ENCODE data around the gene EFCC1. TPM values are rescaled to one million over a fixed set of nuclear protein-coding genes. Genes with fewer than 3 reads are reported as not detected.

The EFCC1 gene
- polyA plus RNA-seq, 1 donor: 4.1 TPM

DNA sequence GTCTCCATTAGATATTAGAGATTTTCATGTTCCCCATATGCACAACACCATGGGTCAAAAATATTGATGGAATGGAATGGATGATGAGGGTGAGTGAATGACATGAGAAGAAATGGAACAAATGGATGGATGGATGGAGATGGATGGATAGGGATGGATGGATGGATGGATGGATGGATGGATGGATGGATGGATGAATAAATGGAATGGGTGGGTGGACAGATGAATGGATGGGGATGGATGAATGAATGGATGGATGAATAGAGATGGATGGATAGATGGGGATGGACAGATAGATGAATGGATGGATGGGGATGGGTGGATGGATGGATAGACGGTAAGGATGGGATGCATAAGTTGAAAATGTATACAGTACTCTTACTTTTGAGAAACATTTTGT lies 25.8 kb upstream of the EFCC1 start:
- Histone ChIP-seq H3K27ac (ENCODE audit: low read length) (no peak overlapping the region), H3K27me3 (ENCODE audit: control insufficient read depth, insufficient read depth, low read length) (peaks cover 5% of the 10 kb centered on the region), H3K4me3 (ENCODE audit: low read length) (no peak overlapping the region), H3K4me1 (ENCODE audit: control insufficient read depth, insufficient read depth, low read length) (no peaks in the 10 kb centered on the region), H3K9me3 (ENCODE audit: control insufficient read depth, low read depth, low read length) (no peaks in the 10 kb centered on the region), H3K36me3 (ENCODE audit: control insufficient read depth, insufficient read depth, low read length) (no peaks in the 10 kb centered on the region)
- WGBS (ENCODE audit: insufficient coverage, low lambda C conversion rate): no CpG with 5 or more reads among the region's 1 CpG
- no peak for DNase-seq

GRCh38 chr3:128983293-128984069 lies 17.6 kb upstream of the EFCC1 start:
- no peak for DNase-seq
- no peak overlapping the region for H3K27ac ChIP-seq (ENCODE audit: low read length)
- H3K9me3 ChIP-seq (ENCODE audit: control insufficient read depth, low read depth, low read length): no peaks in the 10 kb centered on the region
- peaks cover 3% of the 10 kb centered on the region for H3K27me3 ChIP-seq (ENCODE audit: control insufficient read depth, insufficient read depth, low read length)
- H3K36me3 ChIP-seq (ENCODE audit: control insufficient read depth, insufficient read depth, low read length): no peaks in the 10 kb centered on the region
- H3K4me1 ChIP-seq (ENCODE audit: control insufficient read depth, insufficient read depth, low read length): no peaks in the 10 kb centered on the region
- 94% methylated on average over 2 of the region's 9 CpGs for WGBS (ENCODE audit: insufficient coverage, low lambda C conversion rate)
- no peak overlapping the region for H3K4me3 ChIP-seq (ENCODE audit: low read length)

GRCh38 chr3:128984596-128984995 lies 16.5 kb upstream of the EFCC1 start:
- WGBS (ENCODE audit: insufficient coverage, low lambda C conversion rate): 40% methylated on average over 1 of the region's 3 CpGs
- Histone ChIP-seq H3K36me3 (ENCODE audit: control insufficient read depth, insufficient read depth, low read length) (no peaks in the 10 kb centered on the region), H3K4me1 (ENCODE audit: control insufficient read depth, insufficient read depth, low read length) (no peaks in the 10 kb centered on the region), H3K4me3 (ENCODE audit: low read length) (no peak overlapping the region), H3K27ac (ENCODE audit: low read length) (no peak overlapping the region), H3K9me3 (ENCODE audit: control insufficient read depth, low read depth, low read length) (no peaks in the 10 kb centered on the region), H3K27me3 (ENCODE audit: control insufficient read depth, insufficient read depth, low read length) (peaks cover 3% of the 10 kb centered on the region)
- DNase-seq: no peak

GRCh38 chr3:128987302-128988100 lies 13.6 kb upstream of the EFCC1 start:
- WGBS (ENCODE audit: insufficient coverage, low lambda C conversion rate): 91% methylated on average over 5 of the region's 15 CpGs
- H3K36me3 ChIP-seq (ENCODE audit: control insufficient read depth, insufficient read depth, low read length): no peaks in the 10 kb centered on the region
- DNase-seq: no peak
- no peak overlapping the region for H3K27ac ChIP-seq (ENCODE audit: low read length)
- peaks cover 8% of the 10 kb centered on the region for H3K27me3 ChIP-seq (ENCODE audit: control insufficient read depth, insufficient read depth, low read length)
- H3K4me3 ChIP-seq (ENCODE audit: low read length): no peak overlapping the region
- no peaks in the 10 kb centered on the region for H3K4me1 ChIP-seq (ENCODE audit: control insufficient read depth, insufficient read depth, low read length)
- no peaks in the 10 kb centered on the region for H3K9me3 ChIP-seq (ENCODE audit: control insufficient read depth, low read depth, low read length)

- Histone ChIP-seq H3K9me3 (ENCODE audit: control insufficient read depth, low read depth, low read length) (no peaks in the 10 kb centered on the region), H3K4me1 (ENCODE audit: control insufficient read depth, insufficient read depth, low read length) (peaks cover under 1% of the 10 kb centered on the region), H3K27me3 (ENCODE audit: control insufficient read depth, insufficient read depth, low read length) (peaks cover 16% of the 10 kb centered on the region), H3K36me3 (ENCODE audit: control insufficient read depth, insufficient read depth, low read length) (no peaks in the 10 kb centered on the region), H3K27ac (ENCODE audit: low read length) (no peak overlapping the region), H3K4me3 (ENCODE audit: low read length) (no peak overlapping the region)
- no peak for DNase-seq
- WGBS (ENCODE audit: insufficient coverage, low lambda C conversion rate): 96% methylated on average over 4 of the region's 8 CpGs
These were observed 12.8 kb upstream of the EFCC1 start for GRCh38 chr3:128988286-128988685.

DNA sequence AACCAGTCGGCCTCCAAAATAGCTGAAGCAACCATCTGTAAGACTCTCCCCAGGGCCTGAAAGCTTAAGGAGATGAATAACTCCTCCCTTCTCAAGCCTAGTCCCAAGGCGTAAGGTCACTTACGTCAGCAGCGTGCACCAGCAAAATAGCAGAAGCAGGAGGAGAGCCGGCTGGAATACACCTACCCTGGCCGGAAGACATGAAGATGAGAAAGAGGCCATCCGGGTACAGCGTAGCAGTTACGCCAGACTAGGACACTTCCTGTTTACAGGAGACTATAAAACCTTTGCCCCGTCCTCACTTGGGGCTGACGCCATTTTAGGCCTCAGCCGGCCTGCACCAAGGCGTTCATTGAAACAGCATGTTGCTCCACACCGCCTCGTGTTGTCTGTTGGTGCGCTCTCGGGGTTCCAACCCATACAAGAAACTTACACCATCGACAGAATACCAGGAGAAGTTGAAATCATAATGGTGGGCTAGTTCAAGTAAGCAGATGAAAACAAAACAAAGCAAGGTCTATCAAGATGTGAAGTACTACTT lies 9.7 kb upstream of the EFCC1 start:
- H3K27me3 ChIP-seq (ENCODE audit: control insufficient read depth, insufficient read depth, low read length): peaks cover 43% of the 10 kb centered on the region

GRCh38 chr3:128992926-128993460 lies 8.1 kb upstream of the EFCC1 start:
- no peak for DNase-seq
- Histone ChIP-seq H3K27ac (ENCODE audit: low read length) (no peak overlapping the region), H3K36me3 (ENCODE audit: control insufficient read depth, insufficient read depth, low read length) (no peaks in the 10 kb centered on the region), H3K9me3 (ENCODE audit: control insufficient read depth, low read depth, low read length) (no peaks in the 10 kb centered on the region), H3K27me3 (ENCODE audit: control insufficient read depth, insufficient read depth, low read length) (peaks cover 49% of the 10 kb centered on the region), H3K4me1 (ENCODE audit: control insufficient read depth, insufficient read depth, low read length) (peaks cover 11% of the 10 kb centered on the region), H3K4me3 (ENCODE audit: low read length) (no peak overlapping the region)
- no CpG with 5 or more reads among the region's 20 CpGs for WGBS (ENCODE audit: insufficient coverage, low lambda C conversion rate)

More for the DNA sequence above, 9.7 kb upstream of the EFCC1 start:
- H3K36me3 ChIP-seq (ENCODE audit: control insufficient read depth, insufficient read depth, low read length): no peaks in the 10 kb centered on the region
- no peak for DNase-seq
- no peaks in the 10 kb centered on the region for H3K9me3 ChIP-seq (ENCODE audit: control insufficient read depth, low read depth, low read length)
- H3K4me1 ChIP-seq (ENCODE audit: control insufficient read depth, insufficient read depth, low read length): peaks cover 11% of the 10 kb centered on the region
- H3K4me3 ChIP-seq (ENCODE audit: low read length): no peak overlapping the region
- H3K27ac ChIP-seq (ENCODE audit: low read length): no peak overlapping the region
- no CpG with 5 or more reads among the region's 18 CpGs for WGBS (ENCODE audit: insufficient coverage, low lambda C conversion rate)

DNA sequence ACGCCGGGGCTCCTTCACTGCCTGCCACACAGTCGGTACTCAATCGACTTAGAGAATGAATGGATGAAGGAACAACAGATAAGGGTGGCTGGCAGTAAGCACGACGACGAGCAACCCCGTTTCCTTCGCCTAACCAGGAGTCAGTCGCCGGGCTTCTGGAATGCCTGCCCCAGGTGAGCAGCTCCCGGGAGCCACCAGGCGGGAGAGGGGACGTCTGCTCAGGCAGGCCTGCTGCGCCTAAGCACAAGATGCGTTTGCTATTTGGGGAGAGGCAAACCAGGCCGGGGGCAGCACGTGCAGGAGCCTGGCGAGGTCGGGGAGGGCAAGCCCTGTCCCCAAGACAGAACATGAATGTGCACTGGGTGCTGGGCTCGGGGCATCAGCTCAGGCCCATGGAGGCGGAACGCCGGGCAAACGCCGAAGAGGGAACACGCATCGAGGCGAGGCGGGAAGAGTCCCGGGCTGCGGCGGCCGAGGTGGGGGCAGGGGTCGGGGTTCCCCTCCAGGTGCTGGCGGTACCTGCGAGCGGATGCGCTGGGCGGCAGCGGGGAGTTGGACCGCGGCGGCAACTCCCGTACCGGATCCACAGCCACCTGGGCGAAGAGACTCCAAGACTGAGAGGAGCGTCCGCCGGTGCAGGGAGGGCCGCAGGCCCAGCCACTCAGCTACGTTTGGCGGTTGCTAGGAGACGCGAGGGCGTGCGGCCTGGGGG lies 7.5 kb upstream of the EFCC1 start, which contains the start of gene CFAP92:
Gene CFAP92, minus strand, starts transcription at position 616 of the 712 bp plus-strand sequence. CDS start 772 bp downstream, outside the sequence.
- Histone ChIP-seq H3K9me3 (ENCODE audit: control insufficient read depth, low read depth, low read length) (no peaks in the 10 kb centered on the region), H3K4me1 (ENCODE audit: control insufficient read depth, insufficient read depth, low read length) (peaks cover 11% of the 10 kb centered on the region), H3K36me3 (ENCODE audit: control insufficient read depth, insufficient read depth, low read length) (no peaks in the 10 kb centered on the region), H3K4me3 (ENCODE audit: low read length) (peak within 1 kb of the TSS; percentile 35), H3K27ac (ENCODE audit: low read length) (no peak within 1 kb of the TSS), H3K27me3 (ENCODE audit: control insufficient read depth, insufficient read depth, low read length) (peaks cover 52% of the 10 kb centered on the region)
- WGBS (ENCODE audit: insufficient coverage, low lambda C conversion rate): no CpG with 5 or more reads among the region's 57 CpGs
- peak; percentile 65 to 76 for DNase-seq

DNA sequence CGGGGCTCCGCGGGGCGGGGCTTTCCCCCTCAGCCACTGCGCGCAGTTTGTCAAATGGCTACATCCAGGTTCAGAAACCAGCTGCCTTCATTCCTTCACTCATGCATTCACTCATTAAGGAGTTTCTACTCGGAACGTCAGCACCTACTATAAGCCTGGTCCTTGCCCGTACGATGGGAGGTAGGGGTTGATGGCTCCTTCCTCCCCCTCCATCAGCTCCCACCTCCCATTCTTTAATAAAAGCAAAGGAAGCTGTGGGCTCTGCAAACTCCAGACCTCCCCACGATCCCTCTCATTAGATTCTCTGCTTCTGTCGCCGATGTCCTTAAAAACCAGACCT lies 7.0 kb upstream of the EFCC1 start:
- DNase-seq: no peak
- peak overlapping the region; percentile 35 for H3K4me3 ChIP-seq (ENCODE audit: low read length)
- no peaks in the 10 kb centered on the region for H3K9me3 ChIP-seq (ENCODE audit: control insufficient read depth, low read depth, low read length)
- H3K27me3 ChIP-seq (ENCODE audit: control insufficient read depth, insufficient read depth, low read length): peaks cover 57% of the 10 kb centered on the region
- no CpG with 5 or more reads among the region's 13 CpGs for WGBS (ENCODE audit: insufficient coverage, low lambda C conversion rate)
- peaks cover 11% of the 10 kb centered on the region for H3K4me1 ChIP-seq (ENCODE audit: control insufficient read depth, insufficient read depth, low read length)
- no peak overlapping the region for H3K27ac ChIP-seq (ENCODE audit: low read length)
- no peaks in the 10 kb centered on the region for H3K36me3 ChIP-seq (ENCODE audit: control insufficient read depth, insufficient read depth, low read length)
